ENCODE results near the gene MAPK1.
"Not testable (repeated sequence)": the region's sequence is repeated elsewhere in the genome, so short reads cannot be mapped to it uniquely, and the experiment has no call there.

DNA sequence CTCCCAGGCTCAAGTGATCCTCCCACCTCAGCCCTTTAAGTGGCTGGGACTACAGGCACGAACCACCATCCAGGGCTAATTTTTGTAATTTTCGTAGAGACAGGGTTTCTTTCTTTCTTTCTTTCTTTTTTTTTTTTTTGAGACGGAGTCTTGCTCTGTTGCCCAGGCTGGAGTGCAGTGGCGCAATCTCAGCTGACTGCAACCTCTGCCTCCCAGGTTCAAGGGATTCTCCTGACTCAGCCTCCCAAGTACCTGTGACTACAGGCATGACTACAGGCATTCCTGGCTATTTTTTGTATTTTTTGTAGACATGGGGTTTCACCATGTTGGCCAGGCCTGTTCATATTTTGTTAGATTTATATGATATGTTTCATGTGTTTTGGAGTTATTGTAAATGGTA is 28.8 kb upstream of the MAPK1 start:
- TF ChIP-seq, protein P1, sequence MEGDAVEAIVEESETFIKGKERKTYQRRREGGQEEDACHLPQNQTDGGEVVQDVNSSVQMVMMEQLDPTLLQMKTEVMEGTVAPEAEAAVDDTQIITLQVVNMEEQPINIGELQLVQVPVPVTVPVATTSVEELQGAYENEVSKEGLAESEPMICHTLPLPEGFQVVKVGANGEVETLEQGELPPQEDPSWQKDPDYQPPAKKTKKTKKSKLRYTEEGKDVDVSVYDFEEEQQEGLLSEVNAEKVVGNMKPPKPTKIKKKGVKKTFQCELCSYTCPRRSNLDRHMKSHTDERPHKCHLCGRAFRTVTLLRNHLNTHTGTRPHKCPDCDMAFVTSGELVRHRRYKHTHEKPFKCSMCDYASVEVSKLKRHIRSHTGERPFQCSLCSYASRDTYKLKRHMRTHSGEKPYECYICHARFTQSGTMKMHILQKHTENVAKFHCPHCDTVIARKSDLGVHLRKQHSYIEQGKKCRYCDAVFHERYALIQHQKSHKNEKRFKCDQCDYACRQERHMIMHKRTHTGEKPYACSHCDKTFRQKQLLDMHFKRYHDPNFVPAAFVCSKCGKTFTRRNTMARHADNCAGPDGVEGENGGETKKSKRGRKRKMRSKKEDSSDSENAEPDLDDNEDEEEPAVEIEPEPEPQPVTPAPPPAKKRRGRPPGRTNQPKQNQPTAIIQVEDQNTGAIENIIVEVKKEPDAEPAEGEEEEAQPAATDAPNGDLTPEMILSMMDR (IDR thresholded peaks at IDR 0.05) = not testable (repeated sequence)
- TF ChIP-seq, protein P2, sequence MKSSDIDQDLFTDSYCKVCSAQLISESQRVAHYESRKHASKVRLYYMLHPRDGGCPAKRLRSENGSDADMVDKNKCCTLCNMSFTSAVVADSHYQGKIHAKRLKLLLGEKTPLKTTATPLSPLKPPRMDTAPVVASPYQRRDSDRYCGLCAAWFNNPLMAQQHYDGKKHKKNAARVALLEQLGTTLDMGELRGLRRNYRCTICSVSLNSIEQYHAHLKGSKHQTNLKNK (CRISPR knock-in tag; IDR thresholded peaks at IDR 0.05) = not testable (repeated sequence)
- TF ChIP-seq FOXK1, NR2C2, NFE2L1 (CRISPR knock-in tag; IDR thresholded peaks at IDR 0.05): not testable (repeated sequence)
- TF ChIP-seq, protein P3, sequence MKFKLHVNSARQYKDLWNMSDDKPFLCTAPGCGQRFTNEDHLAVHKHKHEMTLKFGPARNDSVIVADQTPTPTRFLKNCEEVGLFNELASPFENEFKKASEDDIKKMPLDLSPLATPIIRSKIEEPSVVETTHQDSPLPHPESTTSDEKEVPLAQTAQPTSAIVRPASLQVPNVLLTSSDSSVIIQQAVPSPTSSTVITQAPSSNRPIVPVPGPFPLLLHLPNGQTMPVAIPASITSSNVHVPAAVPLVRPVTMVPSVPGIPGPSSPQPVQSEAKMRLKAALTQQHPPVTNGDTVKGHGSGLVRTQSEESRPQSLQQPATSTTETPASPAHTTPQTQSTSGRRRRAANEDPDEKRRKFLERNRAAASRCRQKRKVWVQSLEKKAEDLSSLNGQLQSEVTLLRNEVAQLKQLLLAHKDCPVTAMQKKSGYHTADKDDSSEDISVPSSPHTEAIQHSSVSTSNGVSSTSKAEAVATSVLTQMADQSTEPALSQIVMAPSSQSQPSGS (CRISPR knock-in tag; IDR thresholded peaks at IDR 0.05; ENCODE audit: borderline replicate concordance, low read depth) = not testable (repeated sequence)
- TF ChIP-seq, protein P4, sequence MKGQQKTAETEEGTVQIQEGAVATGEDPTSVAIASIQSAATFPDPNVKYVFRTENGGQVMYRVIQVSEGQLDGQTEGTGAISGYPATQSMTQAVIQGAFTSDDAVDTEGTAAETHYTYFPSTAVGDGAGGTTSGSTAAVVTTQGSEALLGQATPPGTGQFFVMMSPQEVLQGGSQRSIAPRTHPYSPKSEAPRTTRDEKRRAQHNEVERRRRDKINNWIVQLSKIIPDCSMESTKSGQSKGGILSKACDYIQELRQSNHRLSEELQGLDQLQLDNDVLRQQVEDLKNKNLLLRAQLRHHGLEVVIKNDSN (CRISPR knock-in tag; IDR thresholded peaks at IDR 0.05) = not testable (repeated sequence)
